IPS-20b (cell line): Measurements from ENCODE around the gene TOM1.

Source experiments
- H3K27ac ChIP-seq: one replicate; pipeline ENCODE4 v1.5.1; 2013; ENCODE audit warnings: low read length
- H3K27me3 ChIP-seq: 2 replicates; pipeline ENCODE4 v1.6.1; 2013; ENCODE audit warnings: mild to moderate bottlenecking, low read length, inconsistent platforms; ENCODE audit not compliant: insufficient read depth
- H3K36me3 ChIP-seq: 2 replicates; pipeline ENCODE4 v1.6.1; 2013; ENCODE audit warnings: low read depth, mild to moderate bottlenecking, inconsistent platforms, low read length, moderate library complexity; ENCODE audit not compliant: insufficient read depth
- H3K4me1 ChIP-seq: 2 replicates; pipeline ENCODE4 v1.6.1; 2013; ENCODE audit warnings: mild to moderate bottlenecking, control low read depth, inconsistent platforms, low read length, moderate library complexity; ENCODE audit not compliant: insufficient read depth
- H3K4me3 ChIP-seq: 2 replicates; pipeline ENCODE4 v1.5.1; 2013; ENCODE audit warnings: mild to moderate bottlenecking, low read length, inconsistent platforms
- H3K9ac ChIP-seq: 2 replicates; pipeline ENCODE4 v1.6.1; 2013; ENCODE audit warnings: low read depth, mild to moderate bottlenecking, inconsistent platforms, low read length, moderate library complexity
- H3K9me3 ChIP-seq: 2 replicates; pipeline ENCODE4 v1.6.1; 2013; ENCODE audit warnings: mild to moderate bottlenecking, low read depth, low read length, inconsistent platforms; ENCODE audit not compliant: insufficient read depth

The TOM1 gene

DNA sequence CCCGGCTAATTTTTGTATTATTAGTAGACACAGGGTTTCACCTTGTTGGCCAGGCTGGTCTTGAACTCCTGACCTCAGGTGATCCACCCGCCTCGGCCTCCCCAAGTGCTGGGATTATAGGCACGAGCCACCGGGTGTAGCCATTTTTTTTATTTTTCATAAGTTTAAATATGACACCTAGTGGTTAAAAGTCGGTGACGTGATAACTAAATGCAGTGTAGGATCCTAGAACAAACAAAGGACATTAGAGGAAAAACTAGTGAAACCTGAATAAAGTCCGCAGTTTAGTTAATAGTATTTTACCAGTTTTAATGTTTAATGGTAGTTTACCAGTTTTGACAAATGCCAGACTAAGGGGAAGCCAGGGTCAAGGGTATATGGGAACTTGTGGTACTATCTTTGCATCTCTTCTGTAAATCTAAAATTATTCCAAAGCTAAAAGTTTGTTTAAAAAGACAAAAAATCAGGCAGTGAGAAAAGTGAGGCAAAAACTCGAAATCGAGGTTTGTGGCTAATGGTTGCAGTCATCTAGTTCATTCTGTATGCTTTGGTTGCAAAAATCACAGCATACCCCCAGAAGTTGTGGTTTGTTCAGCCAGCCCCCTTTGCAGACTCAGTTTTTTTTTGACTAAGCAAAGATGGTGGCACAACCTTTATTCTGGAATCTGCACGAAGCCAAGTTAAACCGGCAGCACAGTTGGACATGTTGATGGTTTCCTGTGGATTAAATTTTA lies 29.6 kb downstream of the TOM1 start:
- Histone ChIP-seq H3K9ac (no peak overlapping the region), H3K36me3 (peaks cover 45% of the 10 kb centered on the region), H3K4me1 (no peaks in the 10 kb centered on the region), H3K27me3 (no peaks in the 10 kb centered on the region), H3K4me3 (no peak overlapping the region), H3K27ac (no peak overlapping the region), H3K9me3 (no peaks in the 10 kb centered on the region)

DNA sequence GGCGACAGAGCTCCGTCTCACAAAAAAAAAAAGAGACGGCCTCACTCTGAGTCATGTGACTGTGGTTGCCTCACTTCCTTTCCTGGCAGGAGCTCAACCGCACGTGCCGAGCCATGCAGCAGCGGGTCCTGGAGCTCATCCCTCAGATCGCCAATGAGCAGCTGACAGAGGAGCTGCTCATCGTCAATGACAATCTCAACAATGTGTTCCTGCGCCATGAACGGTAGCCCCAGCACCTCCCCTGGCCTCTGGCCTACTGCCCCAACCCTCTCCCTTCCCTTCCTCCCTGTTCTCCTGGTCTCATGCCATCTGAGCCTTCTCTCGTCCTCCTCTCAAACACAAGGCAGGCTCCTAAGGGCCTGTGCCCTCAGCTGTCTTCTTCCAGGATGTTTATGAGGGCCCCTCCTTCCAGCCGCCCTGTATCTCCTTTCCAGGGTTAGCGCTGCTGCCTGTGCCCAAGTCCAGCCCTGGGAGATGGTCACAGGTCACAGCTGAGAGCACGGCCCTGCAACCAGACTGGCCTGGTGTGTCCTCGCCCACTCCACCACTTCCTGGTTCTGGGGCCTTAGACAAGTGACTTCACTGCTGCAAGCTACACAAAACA lies 30.7 kb downstream of the TOM1 start:
- H3K4me3 ChIP-seq: no peak overlapping the region
- H3K4me1 ChIP-seq: no peaks in the 10 kb centered on the region
- H3K36me3 ChIP-seq: peaks cover 44% of the 10 kb centered on the region
- H3K9me3 ChIP-seq: no peaks in the 10 kb centered on the region
- no peak overlapping the region for H3K9ac ChIP-seq
- H3K27me3 ChIP-seq: no peaks in the 10 kb centered on the region
- no peak overlapping the region for H3K27ac ChIP-seq

DNA sequence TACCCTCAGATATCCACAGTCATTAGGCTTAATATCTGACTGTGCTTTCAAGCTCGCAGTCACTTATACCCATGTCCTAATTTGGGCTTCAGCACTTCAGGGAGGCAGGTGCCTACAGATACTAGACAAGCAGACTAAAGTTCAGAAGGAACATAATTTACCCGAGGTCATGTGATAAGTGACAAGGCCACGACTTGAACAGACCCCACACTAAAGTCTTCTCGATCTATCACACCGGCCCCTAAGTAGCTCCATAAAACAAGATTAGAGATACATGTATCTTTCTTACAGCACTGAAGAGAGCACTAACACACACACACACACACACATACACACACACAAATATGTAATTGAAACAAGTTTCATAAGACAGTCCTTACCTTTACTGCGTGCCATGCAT lies 32.6 kb downstream of the TOM1 start:
- H3K36me3 ChIP-seq: peaks cover 49% of the 10 kb centered on the region
- H3K27ac ChIP-seq: no peak overlapping the region
- no peaks in the 10 kb centered on the region for H3K4me1 ChIP-seq
- H3K27me3 ChIP-seq: no peaks in the 10 kb centered on the region
- no peak overlapping the region for H3K9ac ChIP-seq
- H3K9me3 ChIP-seq: no peaks in the 10 kb centered on the region
- no peak overlapping the region for H3K4me3 ChIP-seq

DNA sequence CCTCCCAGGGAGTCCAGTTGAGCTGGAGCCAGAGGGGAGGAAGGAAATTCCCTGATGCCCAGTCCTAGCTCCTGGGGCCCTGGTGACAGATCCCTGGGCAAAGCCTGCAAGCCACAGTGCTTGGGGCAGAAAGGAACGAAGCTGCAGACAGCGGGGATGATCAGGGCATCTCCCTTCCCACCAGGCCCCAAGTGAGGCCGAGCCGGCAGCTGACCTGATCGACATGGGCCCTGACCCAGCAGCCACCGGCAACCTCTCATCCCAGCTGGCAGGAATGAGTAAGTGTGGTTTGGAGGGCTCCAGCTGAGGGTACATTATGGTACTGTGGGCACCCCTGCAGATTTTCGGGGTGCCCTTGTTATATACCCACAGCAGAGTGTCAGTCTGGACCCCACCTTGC lies 33.5 kb downstream of the TOM1 start:
- Histone ChIP-seq H3K36me3 (peaks cover 43% of the 10 kb centered on the region), H3K4me3 (no peak overlapping the region), H3K9ac (no peak overlapping the region), H3K9me3 (no peaks in the 10 kb centered on the region), H3K27me3 (no peaks in the 10 kb centered on the region), H3K4me1 (no peaks in the 10 kb centered on the region), H3K27ac (no peak overlapping the region)

DNA sequence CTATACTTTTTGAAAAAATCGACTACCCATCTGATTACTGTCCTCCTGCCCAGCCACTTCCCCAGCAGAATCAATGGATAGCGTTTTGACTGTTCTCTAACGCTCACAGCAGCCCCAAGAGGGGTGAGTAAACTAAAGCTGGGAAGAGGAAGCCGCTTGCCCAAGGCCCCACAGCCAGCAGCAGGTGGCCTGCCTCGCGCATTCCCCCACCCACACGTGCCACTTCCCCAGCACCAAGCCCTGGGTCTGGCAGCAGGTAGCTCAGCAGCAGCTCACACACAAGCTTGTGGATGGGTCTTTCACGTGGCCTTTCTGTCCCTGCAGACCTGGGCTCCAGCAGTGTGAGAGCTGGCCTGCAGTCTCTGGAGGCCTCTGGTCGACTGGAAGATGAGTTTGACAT lies 34.3 kb downstream of the TOM1 start:
- Histone ChIP-seq H3K4me1 (no peaks in the 10 kb centered on the region), H3K36me3 (peaks cover 45% of the 10 kb centered on the region), H3K9ac (no peak overlapping the region), H3K27ac (no peak overlapping the region), H3K9me3 (no peaks in the 10 kb centered on the region), H3K4me3 (no peak overlapping the region), H3K27me3 (no peaks in the 10 kb centered on the region)

DNA sequence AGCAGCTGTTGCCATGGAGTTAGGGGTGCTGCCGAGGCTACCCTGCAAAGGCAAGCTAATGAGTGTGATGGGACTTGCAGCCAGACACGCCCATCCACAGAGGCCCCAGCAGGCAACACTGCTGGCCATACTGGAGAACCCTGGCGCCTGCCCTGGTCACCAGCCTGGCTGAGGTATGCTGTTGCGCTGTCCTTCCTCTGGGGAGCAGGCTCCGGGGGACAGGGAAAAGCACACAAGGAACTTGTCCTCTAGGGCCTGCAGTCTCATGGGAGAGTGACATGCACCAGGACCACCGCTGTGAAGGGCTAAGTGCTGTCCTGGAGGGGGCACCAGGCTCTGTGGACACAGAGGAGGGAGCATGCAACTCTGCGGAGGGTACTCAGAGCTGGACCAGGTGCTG lies 35.8 kb downstream of the TOM1 start:
- no peak overlapping the region for H3K9ac ChIP-seq
- no peaks in the 10 kb centered on the region for H3K9me3 ChIP-seq
- H3K4me1 ChIP-seq: no peaks in the 10 kb centered on the region
- H3K27me3 ChIP-seq: no peaks in the 10 kb centered on the region
- no peak overlapping the region for H3K27ac ChIP-seq
- H3K36me3 ChIP-seq: peaks cover 45% of the 10 kb centered on the region
- no peak overlapping the region for H3K4me3 ChIP-seq

DNA sequence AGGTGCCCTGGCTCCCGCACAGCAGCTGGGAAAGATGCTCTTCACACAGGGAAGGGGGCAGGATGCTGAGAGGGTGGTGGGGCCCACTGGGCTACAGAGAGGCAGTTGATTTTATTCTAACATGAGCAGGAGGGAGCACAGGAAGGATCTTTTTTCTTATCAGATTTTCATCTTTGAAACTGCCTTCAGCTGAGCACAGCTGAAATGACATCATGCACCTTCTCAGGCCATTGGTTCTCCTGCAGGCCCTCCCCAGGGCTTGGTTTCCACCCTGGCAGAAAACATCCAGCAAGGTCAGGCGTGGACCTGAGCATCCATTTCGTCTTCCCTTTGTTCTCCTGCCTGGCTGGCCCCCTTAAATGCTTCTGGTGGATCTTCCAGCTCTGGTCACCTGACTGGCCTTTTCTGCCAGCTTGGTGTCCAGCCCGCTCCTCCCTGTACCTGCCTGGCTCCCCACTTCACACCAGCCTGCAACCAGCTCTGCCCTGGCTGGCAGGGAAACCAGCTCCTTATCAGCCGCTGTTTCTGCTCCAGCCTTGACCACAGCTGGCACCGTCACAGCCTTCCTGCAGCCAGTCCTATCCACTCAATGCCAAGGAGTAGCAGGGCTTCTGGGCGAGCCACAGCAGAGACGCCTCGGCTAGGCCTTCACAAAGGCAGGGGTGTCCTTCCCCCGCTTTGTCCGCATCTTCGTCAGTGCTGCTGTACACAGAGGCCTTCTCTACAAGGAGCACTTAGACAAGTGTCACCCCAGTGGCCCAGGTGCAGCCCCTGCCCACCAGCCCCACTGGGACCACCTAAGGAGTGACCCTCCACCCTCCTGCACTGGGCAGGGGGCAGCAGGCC lies 36.5 kb downstream of the TOM1 start:
- Histone ChIP-seq H3K36me3 (peaks cover 45% of the 10 kb centered on the region), H3K4me1 (no peaks in the 10 kb centered on the region), H3K27me3 (no peaks in the 10 kb centered on the region), H3K9ac (no peak overlapping the region), H3K9me3 (no peaks in the 10 kb centered on the region), H3K27ac (no peak overlapping the region), H3K4me3 (no peak overlapping the region)

DNA sequence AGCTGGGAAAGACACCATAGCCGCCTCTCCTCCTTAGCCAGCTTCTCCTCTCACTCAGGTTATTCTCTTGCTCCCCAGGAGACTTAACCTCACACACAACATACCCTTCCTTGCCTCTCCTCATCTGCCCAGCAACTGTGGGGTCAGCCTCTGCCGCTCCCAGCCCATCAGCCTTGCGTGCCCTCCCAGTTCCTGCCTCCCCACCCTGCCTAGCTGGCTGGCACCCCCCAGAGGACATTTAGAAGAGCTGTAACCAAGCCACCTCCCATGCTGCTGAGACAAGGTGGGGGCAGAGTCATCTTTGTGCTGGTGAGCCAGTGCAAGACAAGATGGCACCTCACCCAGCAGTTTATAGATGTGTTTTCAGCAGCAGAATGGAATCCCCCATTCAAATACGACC lies 38.2 kb downstream of the TOM1 start:
- peaks cover 37% of the 10 kb centered on the region for H3K36me3 ChIP-seq
- H3K27me3 ChIP-seq: no peaks in the 10 kb centered on the region

DNA sequence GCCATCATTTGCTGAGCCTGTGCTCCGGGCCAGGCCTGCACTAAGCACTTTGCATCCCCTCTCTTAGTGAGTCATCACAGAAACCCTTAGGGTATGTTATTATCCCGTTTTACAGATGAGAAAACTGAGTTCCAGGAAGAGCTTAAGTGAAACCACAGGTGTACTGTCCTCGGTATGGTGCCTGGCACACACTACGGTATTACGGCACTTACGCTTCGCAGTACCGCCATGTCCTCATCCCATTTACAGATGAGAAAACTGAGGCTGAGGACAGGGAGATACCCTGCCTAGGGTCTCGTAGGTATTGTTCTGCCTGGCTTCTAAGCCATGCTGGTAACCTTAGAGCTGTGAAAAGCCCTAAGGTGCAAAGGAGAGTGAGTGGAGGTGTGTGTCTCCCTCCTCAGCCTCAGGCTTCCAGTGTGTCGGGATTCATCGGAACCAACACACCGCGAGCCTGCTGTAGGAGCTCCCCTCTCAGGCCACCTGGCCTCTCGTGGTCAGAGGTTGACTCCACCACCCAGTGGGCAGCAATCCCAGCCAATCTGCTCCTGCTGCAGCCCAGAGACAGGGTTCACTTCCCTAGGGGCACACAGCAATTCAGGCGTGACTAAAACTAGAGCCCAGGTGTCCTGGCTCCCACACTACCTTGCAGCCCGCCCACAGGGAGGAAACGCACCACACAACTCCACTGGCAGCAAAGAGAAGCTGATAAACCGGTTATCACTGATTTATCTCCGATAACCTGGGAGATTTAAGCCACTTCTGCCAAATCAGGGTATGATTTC lies 41.6 kb downstream of the TOM1 start:
- no peak overlapping the region for H3K27ac ChIP-seq
- H3K9me3 ChIP-seq: no peaks in the 10 kb centered on the region
- H3K36me3 ChIP-seq: peaks cover 17% of the 10 kb centered on the region; the same call in 1 of the 2 replicates
- no peaks in the 10 kb centered on the region for H3K27me3 ChIP-seq
- H3K9ac ChIP-seq: no peak overlapping the region
- no peak overlapping the region for H3K4me3 ChIP-seq
- H3K4me1 ChIP-seq: no peaks in the 10 kb centered on the region

More for the DNA sequence above, 38.2 kb downstream of the TOM1 start:
- H3K27ac ChIP-seq: no peak overlapping the region
- no peaks in the 10 kb centered on the region for H3K9me3 ChIP-seq
- no peak overlapping the region for H3K4me3 ChIP-seq
- H3K4me1 ChIP-seq: no peaks in the 10 kb centered on the region
- H3K9ac ChIP-seq: no peak overlapping the region

DNA sequence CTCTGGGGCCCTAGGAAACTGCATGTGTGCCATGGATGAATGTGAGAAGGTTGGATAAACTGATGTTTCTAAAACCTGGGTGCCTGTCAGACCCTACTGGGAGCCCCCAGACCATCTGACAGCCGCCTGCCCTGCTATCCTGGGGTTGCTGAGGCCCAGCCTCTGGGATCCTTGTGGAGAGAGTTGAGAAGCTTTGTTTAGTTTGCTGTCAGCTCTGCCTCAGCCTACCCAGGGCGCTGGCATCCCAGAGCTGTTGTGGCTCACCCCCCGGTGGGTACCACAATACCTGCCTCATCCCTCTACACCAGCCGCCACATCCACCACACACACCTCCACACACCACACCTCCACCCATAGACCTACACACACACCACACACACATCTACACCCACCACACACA lies 42.7 kb downstream of the TOM1 start:
- peaks cover 12% of the 10 kb centered on the region; the same call in 1 of the 2 replicates for H3K36me3 ChIP-seq

More for the DNA sequence above, 42.7 kb downstream of the TOM1 start:
- Histone ChIP-seq H3K9me3 (no peaks in the 10 kb centered on the region), H3K27me3 (no peaks in the 10 kb centered on the region), H3K27ac (no peak overlapping the region), H3K4me3 (no peak overlapping the region), H3K9ac (no peak overlapping the region), H3K4me1 (no peaks in the 10 kb centered on the region)
